ENCODE data around the gene APOB.
"Not testable (repeated sequence)": the region's sequence is repeated elsewhere in the genome, so short reads cannot be mapped to it uniquely, and the experiment has no call there.

APOB gene

DNA sequence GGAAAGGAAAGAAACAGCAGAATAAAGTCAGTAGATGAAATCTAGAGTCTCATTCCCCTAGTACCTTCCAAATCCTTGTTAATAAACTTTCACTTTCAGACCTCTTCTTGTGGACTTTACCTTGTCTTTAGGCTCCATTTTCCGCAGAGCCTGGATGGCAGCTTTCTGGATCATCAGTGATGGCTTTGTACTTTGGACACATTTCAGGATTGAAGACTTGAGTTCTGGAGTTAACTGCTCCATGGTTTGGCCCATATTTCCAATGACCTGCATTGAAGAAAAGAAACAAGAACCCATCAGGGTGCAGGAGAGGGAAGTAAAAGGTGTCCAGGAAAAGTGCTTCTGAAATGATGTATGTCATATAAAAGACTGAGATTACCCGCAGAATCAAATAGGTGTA is 14.4 kb downstream of the APOB start:
- no peak for DNase-seq (ENCODE audit: low read depth in 1 of 2, low spot score in 1 of 2)
- Histone ChIP-seq H3K27me3 (ENCODE audit: insufficient read depth, poor library complexity, severe bottlenecking) (peaks cover 2% of the 10 kb centered on the region), H3K27ac (replicated peaks) (no peak overlapping the region), H3K4me3 (replicated peaks; ENCODE audit: insufficient read depth, low read length) (no peak overlapping the region)
- TF ChIP-seq POLR2AphosphoS5 (IDR thresholded peaks at IDR 0.05; ENCODE audit: low read depth) (no peak), REST (IDR thresholded peaks at IDR 0.05; ENCODE audit: insufficient replicate concordance, low read depth) (no peak), CTCF (IDR thresholded peaks at IDR 0.05; ENCODE audit: insufficient read depth, low read length) (no peak), GABPA (IDR thresholded peaks at IDR 0.05; ENCODE audit: low read depth) (no peak), SPI1 (IDR thresholded peaks at IDR 0.05; ENCODE audit: borderline replicate concordance, low read depth) (no peak)

DNA sequence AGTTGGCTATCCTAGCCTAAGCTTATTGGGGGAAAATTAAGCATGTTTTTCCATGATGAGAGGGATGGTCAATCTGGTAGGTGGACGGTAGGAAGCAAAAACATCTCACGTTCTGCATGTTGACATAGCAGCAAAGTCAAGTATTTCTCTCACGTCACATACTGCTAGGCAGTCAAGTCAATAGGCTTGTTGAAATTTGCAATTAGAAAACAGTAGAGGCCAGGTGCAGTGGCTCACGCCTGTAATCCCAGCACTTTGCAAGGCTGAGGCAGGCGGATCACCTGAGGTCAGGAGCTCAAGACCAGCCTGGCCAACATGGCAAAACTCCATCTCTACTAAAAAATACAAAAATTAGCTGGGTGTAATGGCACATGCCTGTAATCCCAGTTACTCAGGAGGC is 14.9 kb downstream of the APOB start:
- H3K27ac ChIP-seq (replicated peaks); H3K27me3 ChIP-seq (ENCODE audit: insufficient read depth, poor library complexity, severe bottlenecking); DNase-seq (ENCODE audit: low read depth in 1 of 2, low spot score in 1 of 2); H3K4me3 ChIP-seq (replicated peaks; ENCODE audit: insufficient read depth, low read length): not testable (repeated sequence)

- no peak for DNase-seq (ENCODE audit: low read depth in 1 of 2, low spot score in 1 of 2)
- no peak for TF ChIP-seq GABPA (IDR thresholded peaks at IDR 0.05; ENCODE audit: low read depth)
- no peak for TF ChIP-seq SPI1 (IDR thresholded peaks at IDR 0.05; ENCODE audit: borderline replicate concordance, low read depth)
- no peak for TF ChIP-seq CTCF (IDR thresholded peaks at IDR 0.05; ENCODE audit: insufficient read depth, low read length)
- TF ChIP-seq REST (IDR thresholded peaks at IDR 0.05; ENCODE audit: insufficient replicate concordance, low read depth), result no peak
- TF ChIP-seq POLR2AphosphoS5 (IDR thresholded peaks at IDR 0.05; ENCODE audit: low read depth), result no peak
- H3K27ac ChIP-seq (replicated peaks), result no peak overlapping the region
- peaks cover 2% of the 10 kb centered on the region for H3K27me3 ChIP-seq (ENCODE audit: insufficient read depth, poor library complexity, severe bottlenecking)
- H3K4me3 ChIP-seq (replicated peaks; ENCODE audit: insufficient read depth, low read length), result no peak overlapping the region
Observed at GRCh38 chr2:21028021-21028947, 15.6 kb downstream of the APOB start.

- Histone ChIP-seq H3K27me3 (ENCODE audit: insufficient read depth, poor library complexity, severe bottlenecking) (peaks cover 2% of the 10 kb centered on the region), H3K27ac (replicated peaks) (no peak overlapping the region), H3K4me3 (replicated peaks; ENCODE audit: insufficient read depth, low read length) (no peak overlapping the region)
- DNase-seq (ENCODE audit: low read depth in 1 of 2, low spot score in 1 of 2), result no peak
- TF ChIP-seq REST (IDR thresholded peaks at IDR 0.05; ENCODE audit: insufficient replicate concordance, low read depth) (no peak), GABPA (IDR thresholded peaks at IDR 0.05; ENCODE audit: low read depth) (no peak), POLR2AphosphoS5 (IDR thresholded peaks at IDR 0.05; ENCODE audit: low read depth) (no peak), CTCF (IDR thresholded peaks at IDR 0.05; ENCODE audit: insufficient read depth, low read length) (no peak), SPI1 (IDR thresholded peaks at IDR 0.05; ENCODE audit: borderline replicate concordance, low read depth) (no peak)
Observed at GRCh38 chr2:21026479-21027282, 17.2 kb downstream of the APOB start.

Measured in HL-60 (cell line).